Fibroblast of mammary gland (primary cell): Measurements from ENCODE around the gene FHOD1.

ENCODE experiments used
- DNase-seq: peaks from one replicate; pipeline ENCODE4 v3.0.0-alpha.2; 2010; ENCODE audit warnings: low read depth
- H3K4me3 ChIP-seq: 2 replicates; pipeline ENCODE4 v1.5.1; 2011; ENCODE audit warnings: low read depth, mild to moderate bottlenecking, low read length, moderate library complexity; ENCODE audit not compliant: control insufficient read depth
- CTCF ChIP-seq: conservative IDR thresholded peaks from 2 replicates; pipeline ENCODE4 v1.5.1; 2011; ENCODE audit warnings: low read depth, low read length, inconsistent platforms; ENCODE audit not compliant: control insufficient read depth, insufficient read depth

FHOD1 gene

GRCh38 chr16:67190448-67191399 is 56.6 kb downstream of the FHOD1 start:
- DNase-seq: no peak
- H3K4me3 ChIP-seq: no peak overlapping the region
- no peak for TF ChIP-seq CTCF

GRCh38 chr16:67190041-67190440 is 57.2 kb downstream of the FHOD1 start, which contains the start of gene EXOC3L1:
Gene EXOC3L1, minus strand, starts transcription at chr16:67190136. Its CDS starts 460 bp downstream, at chr16:67189676.
- H3K4me3 ChIP-seq: no peak within 1 kb of the TSS
- no peak for DNase-seq
- TF ChIP-seq CTCF: no peak

GRCh38 chr16:67188798-67189197 is 58.5 kb downstream of the FHOD1 start:
- no peak for TF ChIP-seq CTCF
- H3K4me3 ChIP-seq: no peak overlapping the region
- no peak for DNase-seq

- no peak for TF ChIP-seq CTCF
- DNase-seq: no peak
- H3K4me3 ChIP-seq: no peak overlapping the region
Observed at GRCh38 chr16:67188323-67188722, 59.0 kb downstream of the FHOD1 start.

GRCh38 chr16:67187175-67187890 is 59.9 kb downstream of the FHOD1 start:
- no peak for TF ChIP-seq CTCF
- no peak overlapping the region for H3K4me3 ChIP-seq
- DNase-seq: no peak

GRCh38 chr16:67186550-67186950 is 60.7 kb downstream of the FHOD1 start:
- TF ChIP-seq CTCF: no peak
- H3K4me3 ChIP-seq: no peak overlapping the region
- DNase-seq: no peak
